GM12878 (cell line): Measurements from ENCODE around the gene PTK6.

ENCODE experiments used
- CREM ChIP-seq: IDR thresholded peaks from 2 replicates; pipeline ENCODE4 v1.6.1; 2014; ENCODE audit warnings: antibody characterized with exemption, low read depth
- CTCF ChIP-seq, 3 experiments: IDR thresholded peaks in 2 of 3; conservative IDR thresholded peaks in 1 of 3; 2 replicates each; pipeline ENCODE4 v1.5.1; 2011; ENCODE audit warnings: low read depth in 3 of 3, low read length in 3 of 3, mild to moderate bottlenecking in 3 of 3, control low read depth in 2 of 3, moderate library complexity in 2 of 3, inconsistent platforms in 1 of 3, mixed read lengths in 1 of 3; ENCODE audit not compliant: control insufficient read depth in 2 of 3, insufficient read depth in 1 of 3; ENCODE audit errors: extremely low read depth in 1 of 3
- E2F4 ChIP-seq: IDR thresholded peaks from 2 replicates; pipeline ENCODE4 v1.6.1; 2012; ENCODE audit warnings: low read depth, low read length, improper control_type of control experiment
- EZH2 ChIP-seq: IDR thresholded peaks from 2 replicates; pipeline ENCODE4 v1.6.1; 2012; ENCODE audit warnings: low read depth, mild to moderate bottlenecking, control low read depth, inconsistent platforms, low read length, borderline replicate concordance; ENCODE audit not compliant: control insufficient read depth
- MXI1 ChIP-seq: fragments of 150-350 bp; IDR thresholded peaks from 2 replicates; pipeline ENCODE4 v1.6.1; 2011; ENCODE audit warnings: low read depth, mild to moderate bottlenecking, inconsistent platforms, low read length, improper control_type of control experiment
- POLR2AphosphoS5 ChIP-seq: IDR thresholded peaks from 2 replicates; pipeline ENCODE4 v1.6.1; 2011; ENCODE audit warnings: mild to moderate bottlenecking, low read length, inconsistent platforms
- RBBP5 ChIP-seq: fragments of 200-600 bp; sonication (generic); conservative IDR thresholded peaks from 2 replicates; pipeline ENCODE4 v1.6.1; 2016
- SIN3A ChIP-seq: IDR thresholded peaks from 2 replicates; pipeline ENCODE4 v1.6.1; 2012; ENCODE audit warnings: low read depth, low read length, improper control_type of control experiment
- SUZ12 ChIP-seq: fragments of 200-600 bp; sonication (generic); IDR thresholded peaks from one replicate; pipeline ENCODE4 v1.6.1; 2018; ENCODE audit warnings: antibody characterized with exemption, mild to moderate bottlenecking; ENCODE audit not compliant: unreplicated experiment
- TAF1 ChIP-seq: IDR thresholded peaks from 2 replicates; pipeline ENCODE4 v1.6.1; 2011; ENCODE audit warnings: mild to moderate bottlenecking, low read depth, low read length, borderline replicate concordance
- USF2 ChIP-seq: IDR thresholded peaks from 2 replicates; pipeline ENCODE4 v1.6.1; 2011; ENCODE audit warnings: low read depth, low read length, improper control_type of control experiment, borderline replicate concordance

- TF ChIP-seq POLR2AphosphoS5 (no peak), EZH2 (no peak), USF2 (no peak), SIN3A (no peak), RBBP5 (no peak), TAF1 (no peak), CTCF (IDR thresholded peaks at IDR 0.05 in 2 of 3, conservative IDR thresholded peaks at IDR 0.05 in 1 of 3; ENCODE audit: control insufficient read depth in 2 of 3, extremely low read depth in 1 of 3, insufficient read depth in 1 of 3, low read depth in 3 of 3, low read length in 3 of 3) (no peak), SUZ12 (no peak), CREM (no peak), E2F4 (no peak), MXI1 (no peak)
Observed at GRCh38 chr20:63557481-63557891, 20.3 kb upstream of the PTK6 start.
